ENCODE measurements around the gene CCL28.

DNA sequence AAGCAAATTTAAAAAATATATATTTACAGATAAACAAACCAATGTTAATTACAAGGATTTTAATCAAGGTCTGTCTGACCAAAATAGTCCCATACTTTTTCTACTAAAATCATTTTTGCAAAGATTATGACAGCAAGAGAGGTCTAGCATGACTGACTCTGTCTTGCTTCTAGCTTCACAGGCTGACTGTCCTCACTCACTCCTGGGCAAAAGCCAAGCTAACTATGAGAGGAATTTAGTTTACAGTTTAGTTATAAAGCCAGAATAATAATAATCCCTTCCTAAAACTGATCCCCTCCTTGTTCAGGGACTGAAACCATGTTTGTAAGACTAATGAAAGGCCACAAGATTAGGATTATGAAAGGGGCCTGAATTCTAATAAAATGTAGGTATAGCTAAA lies 53.5 kb downstream of the CCL28 start:
- TF ChIP-seq, protein P1, sequence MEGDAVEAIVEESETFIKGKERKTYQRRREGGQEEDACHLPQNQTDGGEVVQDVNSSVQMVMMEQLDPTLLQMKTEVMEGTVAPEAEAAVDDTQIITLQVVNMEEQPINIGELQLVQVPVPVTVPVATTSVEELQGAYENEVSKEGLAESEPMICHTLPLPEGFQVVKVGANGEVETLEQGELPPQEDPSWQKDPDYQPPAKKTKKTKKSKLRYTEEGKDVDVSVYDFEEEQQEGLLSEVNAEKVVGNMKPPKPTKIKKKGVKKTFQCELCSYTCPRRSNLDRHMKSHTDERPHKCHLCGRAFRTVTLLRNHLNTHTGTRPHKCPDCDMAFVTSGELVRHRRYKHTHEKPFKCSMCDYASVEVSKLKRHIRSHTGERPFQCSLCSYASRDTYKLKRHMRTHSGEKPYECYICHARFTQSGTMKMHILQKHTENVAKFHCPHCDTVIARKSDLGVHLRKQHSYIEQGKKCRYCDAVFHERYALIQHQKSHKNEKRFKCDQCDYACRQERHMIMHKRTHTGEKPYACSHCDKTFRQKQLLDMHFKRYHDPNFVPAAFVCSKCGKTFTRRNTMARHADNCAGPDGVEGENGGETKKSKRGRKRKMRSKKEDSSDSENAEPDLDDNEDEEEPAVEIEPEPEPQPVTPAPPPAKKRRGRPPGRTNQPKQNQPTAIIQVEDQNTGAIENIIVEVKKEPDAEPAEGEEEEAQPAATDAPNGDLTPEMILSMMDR (IDR thresholded peaks at IDR 0.05 in 2 of 3, conservative IDR thresholded peaks at IDR 0.05 in 1 of 3; ENCODE audit: control insufficient read depth in 2 of 3, extremely low read depth in 1 of 3, insufficient read depth in 1 of 3, low read depth in 3 of 3, low read length in 3 of 3) = no peak
- TF ChIP-seq POLR2A (IDR thresholded peaks at IDR 0.05; ENCODE audit: low read depth, low read length) (no peak), ASH2L (IDR thresholded peaks at IDR 0.05; ENCODE audit: borderline replicate concordance, low read depth) (no peak), EZH2 (IDR thresholded peaks at IDR 0.05; ENCODE audit: borderline replicate concordance, control insufficient read depth, low read depth, low read length) (no peak), KDM1A (IDR thresholded peaks at IDR 0.05; ENCODE audit: borderline replicate concordance) (no peak), SIN3A (IDR thresholded peaks at IDR 0.05; ENCODE audit: low read depth, low read length) (no peak)
- TF ChIP-seq, protein P2, sequence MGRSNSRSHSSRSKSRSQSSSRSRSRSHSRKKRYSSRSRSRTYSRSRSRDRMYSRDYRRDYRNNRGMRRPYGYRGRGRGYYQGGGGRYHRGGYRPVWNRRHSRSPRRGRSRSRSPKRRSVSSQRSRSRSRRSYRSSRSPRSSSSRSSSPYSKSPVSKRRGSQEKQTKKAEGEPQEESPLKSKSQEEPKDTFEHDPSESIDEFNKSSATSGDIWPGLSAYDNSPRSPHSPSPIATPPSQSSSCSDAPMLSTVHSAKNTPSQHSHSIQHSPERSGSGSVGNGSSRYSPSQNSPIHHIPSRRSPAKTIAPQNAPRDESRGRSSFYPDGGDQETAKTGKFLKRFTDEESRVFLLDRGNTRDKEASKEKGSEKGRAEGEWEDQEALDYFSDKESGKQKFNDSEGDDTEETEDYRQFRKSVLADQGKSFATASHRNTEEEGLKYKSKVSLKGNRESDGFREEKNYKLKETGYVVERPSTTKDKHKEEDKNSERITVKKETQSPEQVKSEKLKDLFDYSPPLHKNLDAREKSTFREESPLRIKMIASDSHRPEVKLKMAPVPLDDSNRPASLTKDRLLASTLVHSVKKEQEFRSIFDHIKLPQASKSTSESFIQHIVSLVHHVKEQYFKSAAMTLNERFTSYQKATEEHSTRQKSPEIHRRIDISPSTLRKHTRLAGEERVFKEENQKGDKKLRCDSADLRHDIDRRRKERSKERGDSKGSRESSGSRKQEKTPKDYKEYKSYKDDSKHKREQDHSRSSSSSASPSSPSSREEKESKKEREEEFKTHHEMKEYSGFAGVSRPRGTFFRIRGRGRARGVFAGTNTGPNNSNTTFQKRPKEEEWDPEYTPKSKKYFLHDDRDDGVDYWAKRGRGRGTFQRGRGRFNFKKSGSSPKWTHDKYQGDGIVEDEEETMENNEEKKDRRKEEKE (IDR thresholded peaks at IDR 0.05) = no peak
- TF ChIP-seq, protein P3, sequence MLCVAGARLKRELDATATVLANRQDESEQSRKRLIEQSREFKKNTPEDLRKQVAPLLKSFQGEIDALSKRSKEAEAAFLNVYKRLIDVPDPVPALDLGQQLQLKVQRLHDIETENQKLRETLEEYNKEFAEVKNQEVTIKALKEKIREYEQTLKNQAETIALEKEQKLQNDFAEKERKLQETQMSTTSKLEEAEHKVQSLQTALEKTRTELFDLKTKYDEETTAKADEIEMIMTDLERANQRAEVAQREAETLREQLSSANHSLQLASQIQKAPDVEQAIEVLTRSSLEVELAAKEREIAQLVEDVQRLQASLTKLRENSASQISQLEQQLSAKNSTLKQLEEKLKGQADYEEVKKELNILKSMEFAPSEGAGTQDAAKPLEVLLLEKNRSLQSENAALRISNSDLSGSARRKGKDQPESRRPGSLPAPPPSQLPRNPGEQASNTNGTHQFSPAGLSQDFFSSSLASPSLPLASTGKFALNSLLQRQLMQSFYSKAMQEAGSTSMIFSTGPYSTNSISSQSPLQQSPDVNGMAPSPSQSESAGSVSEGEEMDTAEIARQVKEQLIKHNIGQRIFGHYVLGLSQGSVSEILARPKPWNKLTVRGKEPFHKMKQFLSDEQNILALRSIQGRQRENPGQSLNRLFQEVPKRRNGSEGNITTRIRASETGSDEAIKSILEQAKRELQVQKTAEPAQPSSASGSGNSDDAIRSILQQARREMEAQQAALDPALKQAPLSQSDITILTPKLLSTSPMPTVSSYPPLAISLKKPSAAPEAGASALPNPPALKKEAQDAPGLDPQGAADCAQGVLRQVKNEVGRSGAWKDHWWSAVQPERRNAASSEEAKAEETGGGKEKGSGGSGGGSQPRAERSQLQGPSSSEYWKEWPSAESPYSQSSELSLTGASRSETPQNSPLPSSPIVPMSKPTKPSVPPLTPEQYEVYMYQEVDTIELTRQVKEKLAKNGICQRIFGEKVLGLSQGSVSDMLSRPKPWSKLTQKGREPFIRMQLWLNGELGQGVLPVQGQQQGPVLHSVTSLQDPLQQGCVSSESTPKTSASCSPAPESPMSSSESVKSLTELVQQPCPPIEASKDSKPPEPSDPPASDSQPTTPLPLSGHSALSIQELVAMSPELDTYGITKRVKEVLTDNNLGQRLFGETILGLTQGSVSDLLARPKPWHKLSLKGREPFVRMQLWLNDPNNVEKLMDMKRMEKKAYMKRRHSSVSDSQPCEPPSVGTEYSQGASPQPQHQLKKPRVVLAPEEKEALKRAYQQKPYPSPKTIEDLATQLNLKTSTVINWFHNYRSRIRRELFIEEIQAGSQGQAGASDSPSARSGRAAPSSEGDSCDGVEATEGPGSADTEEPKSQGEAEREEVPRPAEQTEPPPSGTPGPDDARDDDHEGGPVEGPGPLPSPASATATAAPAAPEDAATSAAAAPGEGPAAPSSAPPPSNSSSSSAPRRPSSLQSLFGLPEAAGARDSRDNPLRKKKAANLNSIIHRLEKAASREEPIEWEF (IDR thresholded peaks at IDR 0.05; ENCODE audit: insufficient replicate concordance, low read depth, low read length) = no peak
- TF ChIP-seq, protein P4, sequence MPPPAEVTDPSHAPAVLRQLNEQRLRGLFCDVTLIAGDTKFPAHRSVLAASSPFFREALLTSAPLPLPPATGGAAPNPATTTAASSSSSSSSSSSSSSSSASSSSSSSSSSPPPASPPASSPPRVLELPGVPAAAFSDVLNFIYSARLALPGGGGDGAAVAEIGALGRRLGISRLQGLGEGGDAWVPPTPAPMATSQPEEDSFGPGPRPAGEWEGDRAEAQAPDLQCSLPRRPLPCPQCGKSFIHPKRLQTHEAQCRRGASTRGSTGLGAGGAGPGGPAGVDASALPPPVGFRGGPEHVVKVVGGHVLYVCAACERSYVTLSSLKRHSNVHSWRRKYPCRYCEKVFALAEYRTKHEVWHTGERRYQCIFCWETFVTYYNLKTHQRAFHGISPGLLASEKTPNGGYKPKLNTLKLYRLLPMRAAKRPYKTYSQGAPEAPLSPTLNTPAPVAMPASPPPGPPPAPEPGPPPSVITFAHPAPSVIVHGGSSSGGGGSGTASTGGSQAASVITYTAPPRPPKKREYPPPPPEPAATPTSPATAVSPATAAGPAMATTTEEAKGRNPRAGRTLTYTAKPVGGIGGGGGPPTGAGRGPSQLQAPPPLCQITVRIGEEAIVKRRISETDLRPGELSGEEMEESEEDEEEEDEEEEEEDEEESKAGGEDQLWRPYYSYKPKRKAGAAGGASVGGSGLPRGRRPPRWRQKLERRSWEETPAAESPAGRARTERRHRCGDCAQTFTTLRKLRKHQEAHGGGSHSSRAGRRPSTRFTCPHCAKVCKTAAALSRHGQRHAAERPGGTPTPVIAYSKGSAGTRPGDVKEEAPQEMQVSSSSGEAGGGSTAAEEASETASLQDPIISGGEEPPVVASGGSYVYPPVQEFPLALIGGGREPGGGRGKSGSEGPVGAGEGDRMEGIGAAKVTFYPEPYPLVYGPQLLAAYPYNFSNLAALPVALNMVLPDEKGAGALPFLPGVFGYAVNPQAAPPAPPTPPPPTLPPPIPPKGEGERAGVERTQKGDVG (CRISPR knock-in tag; IDR thresholded peaks at IDR 0.05) = no peak
